SK-N-MC (cell line): ENCODE measurements around the gene ARNT2.

Experiments used
- EZH2 ChIP-seq: fragments of 200-600 bp; sonication (generic); IDR thresholded peaks from one replicate; pipeline ENCODE4 v1.6.1; 2017; ENCODE audit warnings: antibody characterized with exemption
- POLR2AphosphoS5 ChIP-seq: IDR thresholded peaks from 2 replicates; pipeline ENCODE4 v1.6.1; 2012; ENCODE audit warnings: mild to moderate bottlenecking, low read depth, low read length, borderline replicate concordance

DNA sequence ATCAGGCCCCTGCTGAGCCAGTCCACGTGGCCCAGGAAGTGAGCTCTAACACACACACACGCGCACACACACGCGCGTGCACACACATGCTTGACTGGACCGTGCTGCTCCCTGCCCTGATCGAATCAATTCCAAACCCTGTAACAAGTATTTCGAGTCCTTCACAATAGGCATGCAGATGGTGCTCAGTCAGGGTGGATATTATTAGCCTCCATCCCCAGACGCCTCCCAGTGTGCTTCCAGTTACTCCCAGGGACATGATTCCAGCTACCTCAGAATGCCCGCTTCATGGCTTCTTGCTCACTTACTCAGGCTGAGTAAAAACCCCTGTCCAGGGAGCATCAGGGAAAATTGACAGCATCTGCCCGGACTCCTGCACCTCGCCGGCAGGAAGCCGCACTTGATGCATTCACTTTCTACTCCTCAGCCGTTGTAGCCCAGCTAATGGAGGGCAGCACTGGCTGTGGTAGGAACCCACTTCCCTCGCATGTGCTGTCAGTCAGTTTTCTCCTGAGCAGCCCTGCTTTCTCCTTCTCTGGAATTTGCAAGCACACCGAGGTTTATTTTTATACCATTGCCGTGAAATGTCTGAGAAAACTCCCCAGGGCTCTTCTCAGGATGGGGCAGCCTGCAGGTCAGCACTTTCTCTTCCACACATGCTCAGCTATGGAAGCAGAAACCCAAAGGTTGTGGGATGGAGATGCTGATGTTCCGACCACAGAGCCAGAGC, 164.9 kb downstream of the ARNT2 start:
- TF ChIP-seq POLR2AphosphoS5 (no peak), EZH2 (no peak)
